ENCODE results near the gene LENG8. TPM values are rescaled to one million over a fixed set of nuclear protein-coding genes. Genes with fewer than 3 reads are reported as not detected.

Gene LENG8
- total and polyA plus RNA-seq, 2 of the 13 experiments (the other 11 are each of a cell fraction or from before 2014, with no cell fraction given), result 14.3 to 41.9 TPM

DNA sequence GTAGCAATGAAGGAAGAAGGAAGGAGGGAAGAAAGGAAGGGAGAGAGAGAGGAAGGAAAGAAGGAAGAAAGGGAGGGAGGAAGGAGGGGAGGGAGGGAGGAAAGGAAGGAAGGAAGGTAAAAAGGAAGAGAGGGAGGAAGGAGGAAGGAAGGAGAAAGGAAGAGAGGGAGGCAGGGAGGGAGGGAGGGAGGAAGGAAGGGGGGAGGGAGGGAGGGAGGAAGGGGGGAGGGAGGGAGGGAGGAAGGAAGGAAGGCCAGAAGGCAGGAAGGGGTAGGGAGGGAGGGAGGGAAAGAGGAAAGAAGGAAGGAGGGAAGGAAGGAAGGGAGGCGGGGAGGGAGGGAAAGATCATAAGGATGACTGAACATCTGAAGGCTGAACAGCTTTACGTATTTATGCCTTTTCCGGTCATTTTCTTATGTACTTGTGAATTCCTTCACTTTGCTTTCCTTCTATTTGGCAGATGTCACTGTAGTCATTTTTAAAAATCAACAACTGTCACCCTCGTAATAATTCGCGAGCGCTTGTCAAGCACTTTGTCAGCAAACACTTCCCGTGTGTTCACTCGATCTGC is 40.5 kb upstream of the LENG8 start:
- FAIRE-seq (no peak), DNase-seq (ENCODE audit: low spot score) (no peak), ATAC-seq (no peak)
- Histone ChIP-seq H4K20me1 (ENCODE audit: insufficient read depth, low read length) (no peaks in the 10 kb centered on the region), H3K4me1 (ENCODE audit: insufficient read depth, low read length) (no peaks in the 10 kb centered on the region), H3K27ac (ENCODE audit: extremely low read length, insufficient read depth, low read length) (no peak overlapping the region), H3K79me2 (ENCODE audit: insufficient read depth, low read length) (no peaks in the 10 kb centered on the region), H3K36me3 (replicated peaks in 1 of 2; ENCODE audit: control insufficient read depth in 1 of 2, insufficient read depth in 2 of 2, low read length in 2 of 2) (no peaks in the 10 kb centered on the region), H3K4me3 (replicated peaks in 1 of 3; ENCODE audit: insufficient read depth in 1 of 3, low read depth in 2 of 3, low read length in 3 of 3) (no peak overlapping the region), H3K27me3 (ENCODE audit: control insufficient read depth in 1 of 2, insufficient read depth in 2 of 2, low read length in 2 of 2) (no peaks in the 10 kb centered on the region; a peak in 1 of 5 replicates), H3K9ac (ENCODE audit: insufficient read depth, low read depth, low read length) (no peak overlapping the region), H3K9me3 (ENCODE audit: low read length) (no peaks in the 10 kb centered on the region), H3K4me2 (ENCODE audit: low read depth, low read length) (no peak overlapping the region), H2AFZ (ENCODE audit: low read length) (no peak overlapping the region)
- in situ Hi-C loops (cut with HindIII; ENCODE audit: extremely low pct_ligation_motif_present, low pct_unique_long_range_greater_than_20kb), result no loop called here
- intact Hi-C loops (cut with micrococcal nuclease; ENCODE audit: unreplicated experiment), result no loop called here
- no peak for TF ChIP-seq PLRG1 (conservative IDR thresholded peaks at IDR 0.05)
- peak; percentile 96 for TF ChIP-seq HNRNPK (IDR thresholded peaks at IDR 0.05; ENCODE audit: low read depth, low read length, poor library complexity, severe bottlenecking)
- TF ChIP-seq PCBP1 (IDR thresholded peaks at IDR 0.05; ENCODE audit: borderline replicate concordance, low read depth, low read length), result 0 out of 2 replicates have a peak, but pooled peaks have one; percentile 57
- BruUV-seq (replicated peaks), result no TSS peak
- POLR2A ChIA-PET, result no interaction called here
- 71% methylated on average over 9 of the region's 9 CpGs for WGBS (ENCODE audit: low lambda C conversion rate)
- CTCF ChIA-PET (ENCODE audit: low intra/inter-chr PET ratio, low total read pairs), result no interaction called here

DNA sequence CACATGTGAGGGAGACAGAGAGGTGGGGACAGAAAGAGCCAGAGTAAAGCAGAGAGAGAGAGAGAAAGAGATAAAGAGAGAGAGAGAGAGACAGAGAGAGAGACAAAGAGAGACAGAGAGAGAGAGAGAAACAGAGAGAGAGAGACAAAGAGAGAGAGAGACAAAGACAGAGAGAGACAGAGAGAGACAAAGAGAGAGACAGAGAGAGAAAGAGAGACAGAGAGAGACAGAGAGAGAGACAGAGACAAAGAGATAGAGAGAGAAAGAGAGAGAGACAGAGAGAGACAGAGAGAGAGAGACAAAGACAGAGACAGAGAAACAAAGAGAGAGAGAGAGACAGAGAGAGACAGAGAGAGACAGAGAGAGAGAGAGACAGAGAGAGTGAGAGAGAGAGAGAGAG is 38.0 kb upstream of the LENG8 start:
- H3K27me3 ChIP-seq (ENCODE audit: control insufficient read depth in 1 of 2, insufficient read depth in 2 of 2, low read length in 2 of 2), result no peaks in the 10 kb centered on the region
- ChIA-PET CTCF (ENCODE audit: low intra/inter-chr PET ratio, low total read pairs) (no interaction called here), POLR2A (no interaction called here)
- H3K9me3 ChIP-seq (ENCODE audit: low read length), result no peaks in the 10 kb centered on the region
- ATAC-seq (no peak), DNase-seq (ENCODE audit: low spot score) (no peak), FAIRE-seq (no peak)
- H3K36me3 ChIP-seq (replicated peaks in 1 of 2; ENCODE audit: control insufficient read depth in 1 of 2, insufficient read depth in 2 of 2, low read length in 2 of 2), result no peaks in the 10 kb centered on the region
- no peak overlapping the region for H2AFZ ChIP-seq (ENCODE audit: low read length)
- H3K79me2 ChIP-seq (ENCODE audit: insufficient read depth, low read length), result no peaks in the 10 kb centered on the region
- intact Hi-C loops (cut with micrococcal nuclease; ENCODE audit: unreplicated experiment) (no loop called here), in situ Hi-C loops (cut with HindIII; ENCODE audit: extremely low pct_ligation_motif_present, low pct_unique_long_range_greater_than_20kb) (no loop called here)
- H3K4me2 ChIP-seq (ENCODE audit: low read depth, low read length), result no peak overlapping the region
- H3K4me3 ChIP-seq (replicated peaks in 1 of 3; ENCODE audit: insufficient read depth in 1 of 3, low read depth in 2 of 3, low read length in 3 of 3), result no peak overlapping the region
- BruUV-seq (replicated peaks), result no TSS peak
- no peaks in the 10 kb centered on the region for H4K20me1 ChIP-seq (ENCODE audit: insufficient read depth, low read length)
- no peak for TF ChIP-seq ZNF224 (CRISPR knock-in tag; IDR thresholded peaks at IDR 0.05)
- TF ChIP-seq, protein P1, sequence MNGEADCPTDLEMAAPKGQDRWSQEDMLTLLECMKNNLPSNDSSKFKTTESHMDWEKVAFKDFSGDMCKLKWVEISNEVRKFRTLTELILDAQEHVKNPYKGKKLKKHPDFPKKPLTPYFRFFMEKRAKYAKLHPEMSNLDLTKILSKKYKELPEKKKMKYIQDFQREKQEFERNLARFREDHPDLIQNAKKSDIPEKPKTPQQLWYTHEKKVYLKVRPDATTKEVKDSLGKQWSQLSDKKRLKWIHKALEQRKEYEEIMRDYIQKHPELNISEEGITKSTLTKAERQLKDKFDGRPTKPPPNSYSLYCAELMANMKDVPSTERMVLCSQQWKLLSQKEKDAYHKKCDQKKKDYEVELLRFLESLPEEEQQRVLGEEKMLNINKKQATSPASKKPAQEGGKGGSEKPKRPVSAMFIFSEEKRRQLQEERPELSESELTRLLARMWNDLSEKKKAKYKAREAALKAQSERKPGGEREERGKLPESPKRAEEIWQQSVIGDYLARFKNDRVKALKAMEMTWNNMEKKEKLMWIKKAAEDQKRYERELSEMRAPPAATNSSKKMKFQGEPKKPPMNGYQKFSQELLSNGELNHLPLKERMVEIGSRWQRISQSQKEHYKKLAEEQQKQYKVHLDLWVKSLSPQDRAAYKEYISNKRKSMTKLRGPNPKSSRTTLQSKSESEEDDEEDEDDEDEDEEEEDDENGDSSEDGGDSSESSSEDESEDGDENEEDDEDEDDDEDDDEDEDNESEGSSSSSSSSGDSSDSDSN (CRISPR knock-in tag; IDR thresholded peaks at IDR 0.05), result no peak
- no peak for TF ChIP-seq ZNF547 (CRISPR knock-in tag; IDR thresholded peaks at IDR 0.05)
- no peak for TF ChIP-seq HIVEP1 (CRISPR knock-in tag; IDR thresholded peaks at IDR 0.05)
- no peak for TF ChIP-seq ZNF772 (CRISPR knock-in tag; IDR thresholded peaks at IDR 0.05)
- TF ChIP-seq RXRB (CRISPR knock-in tag; IDR thresholded peaks at IDR 0.05; ENCODE audit: borderline replicate concordance), result no peak
- no peak for TF ChIP-seq ZNF282 (IDR thresholded peaks at IDR 0.05; ENCODE audit: partially characterized antibody)
- no peak for TF ChIP-seq ZNF251 (CRISPR knock-in tag; IDR thresholded peaks at IDR 0.05)
- TF ChIP-seq SKI (IDR thresholded peaks at IDR 0.05; ENCODE audit: partially characterized antibody), result no peak
- H3K9ac ChIP-seq (ENCODE audit: insufficient read depth, low read depth, low read length), result no peak overlapping the region
- no peak overlapping the region for H3K27ac ChIP-seq (ENCODE audit: extremely low read length, insufficient read depth, low read length)
- peaks cover 8% of the 10 kb centered on the region; the same call in 1 of the 2 replicates for H3K4me1 ChIP-seq (ENCODE audit: insufficient read depth, low read length)

All from HepG2 (cell line).